ENCODE measurements around the gene ADAMTS3. TPM values are rescaled to one million over a fixed set of nuclear protein-coding genes. Genes with fewer than 3 reads are reported as not detected.

The ADAMTS3 gene
- total and polyA plus RNA-seq, 2 experiments from 2014 or later: 1.2 to 3.7 TPM

GRCh38 chr4:72305080-72305479 is 263.9 kb downstream of the ADAMTS3 start:
- H3K36me3 Mint-ChIP-seq (ENCODE audit: low read depth): no peaks in the 10 kb centered on the region; the same call in 1 of the 3 replicates
- H3K4me1 Mint-ChIP-seq: peaks cover 5% of the 10 kb centered on the region; the same call in 2 of the 3 replicates
- no peak overlapping the region for H3K4me3 ChIP-seq

More at GRCh38 chr4:72305080-72305479, 263.9 kb downstream of the ADAMTS3 start:
- ATAC-seq: no peak
- no peak overlapping the region for H3K27ac ChIP-seq (ENCODE audit: low read depth)
- H3K9me2 ChIP-seq (ENCODE audit: insufficient read depth): no peaks in the 10 kb centered on the region
- H3F3A ChIP-seq (replicated peaks; ENCODE audit: low read depth): no peaks in the 10 kb centered on the region
- no peak for DNase-seq (ENCODE audit: low spot score)
- H2AFZ ChIP-seq: no peak overlapping the region
- H4K20me1 ChIP-seq (replicated peaks; ENCODE audit: insufficient read depth): no peaks in the 10 kb centered on the region
- TF ChIP-seq CTCF (conservative IDR thresholded peaks at IDR 0.05; ENCODE audit: low read depth in 2 of 2): no peak
- no peak for TF ChIP-seq EZH2phosphoT487 (IDR thresholded peaks at IDR 0.05; ENCODE audit: unreplicated experiment)
- no peak for TF ChIP-seq ETS1 (IDR thresholded peaks at IDR 0.05)
- no peak for TF ChIP-seq NANOG (IDR thresholded peaks at IDR 0.05; ENCODE audit: borderline replicate concordance)
- TF ChIP-seq ZNF462 (CRISPR knock-in tag; IDR thresholded peaks at IDR 0.05): no peak
- TF ChIP-seq POLR2AphosphoS5 (IDR thresholded peaks at IDR 0.05; ENCODE audit: low read depth): no peak
- TF ChIP-seq EZH2 (IDR thresholded peaks at IDR 0.05; ENCODE audit: low read depth, unreplicated experiment): no peak
- no peak for TF ChIP-seq REST (IDR thresholded peaks at IDR 0.05; ENCODE audit: unreplicated experiment)
- no peak for TF ChIP-seq CREB1 (CRISPR knock-in tag; IDR thresholded peaks at IDR 0.05; ENCODE audit: low read depth)
- no peak for TF ChIP-seq STAT1 (IDR thresholded peaks at IDR 0.05; ENCODE audit: unreplicated experiment)
- TF ChIP-seq ZNF114 (CRISPR knock-in tag; IDR thresholded peaks at IDR 0.05): no peak
- Mint-ChIP-seq H3K9me3 (no peaks in the 10 kb centered on the region), H3K4me3 (no peak overlapping the region), H3K27ac (no peak overlapping the region), H3K27me3 (ENCODE audit: insufficient read depth, low read depth, poor library complexity) (no peaks in the 10 kb centered on the region)
- H3K79me2 ChIP-seq (replicated peaks; ENCODE audit: insufficient read depth): no peaks in the 10 kb centered on the region
- H3K36me3 ChIP-seq (ENCODE audit: insufficient read depth): no peaks in the 10 kb centered on the region
- no peaks in the 10 kb centered on the region for H3K4me1 ChIP-seq (ENCODE audit: insufficient read depth)
- no peaks in the 10 kb centered on the region for H3K27me3 ChIP-seq (ENCODE audit: insufficient read depth)
- no peak overlapping the region for H3K4me2 ChIP-seq
